ENCODE measurements around the gene MOSPD3. TPM values are rescaled to one million over a fixed set of nuclear protein-coding genes. Genes with fewer than 3 reads are reported as not detected.

The MOSPD3 gene
- total and polyA plus RNA-seq, 2 of the 13 experiments (the other 11 are each of a cell fraction or from before 2014, with no cell fraction given): 7.6 to 8.8 TPM

- TF ChIP-seq ZNF367 (CRISPR knock-in tag; IDR thresholded peaks at IDR 0.05; ENCODE audit: borderline replicate concordance) (no peak), ZBTB42 (CRISPR knock-in tag; IDR thresholded peaks at IDR 0.05) (no peak), ZNF770 (CRISPR knock-in tag; IDR thresholded peaks at IDR 0.05) (no peak), NFIB (CRISPR knock-in tag; IDR thresholded peaks at IDR 0.05; ENCODE audit: borderline replicate concordance) (no peak), ZNF24 (IDR thresholded peaks at IDR 0.05) (peak; percentile 85), ATM (IDR thresholded peaks at IDR 0.05; ENCODE audit: borderline replicate concordance) (no peak)
These were observed 2.4 kb upstream of the MOSPD3 start (continued) for GRCh38 chr7:100609958-100610357.

GRCh38 chr7:100612730-100613390 lies 520 bp downstream of the MOSPD3 start:
- ChIA-PET POLR2A (interaction anchor here (0.6 to 3.7 kb wide), 35 partner anchors 9 to 262 kb away, joined by 3 to 61 read pairs (median 5); partner anchors contain the start of genes ACTL6B, AGFG2, EPHB4 and FBXO24), CTCF (ENCODE audit: low intra/inter-chr PET ratio, low total read pairs) (no interaction called here)
- in situ Hi-C loops (cut with HindIII; ENCODE audit: extremely low pct_ligation_motif_present, low pct_unique_long_range_greater_than_20kb): loop anchor here (5.0 kb wide), 1 partner anchor 79 kb away; the partner anchor contains the start of gene GIGYF1
- Histone ChIP-seq H3K4me2 (ENCODE audit: low read depth, low read length) (peak overlapping the region; percentile 95), H4K20me1 (ENCODE audit: insufficient read depth, low read length) (no peaks in the 10 kb centered on the region), H3K27ac (ENCODE audit: extremely low read length, insufficient read depth, low read length) (peak overlapping the region; percentile 95), H3K36me3 (replicated peaks in 1 of 2; ENCODE audit: control insufficient read depth in 1 of 2, insufficient read depth in 2 of 2, low read length in 2 of 2) (no peaks in the 10 kb centered on the region), H3K4me1 (ENCODE audit: insufficient read depth, low read length) (peaks cover 29% of the 10 kb centered on the region), H3K79me2 (ENCODE audit: insufficient read depth, low read length) (no peaks in the 10 kb centered on the region), H3K9me3 (ENCODE audit: low read length) (no peaks in the 10 kb centered on the region), H3K4me3 (replicated peaks in 1 of 3; ENCODE audit: insufficient read depth in 1 of 3, low read depth in 2 of 3, low read length in 3 of 3) (peak overlapping the region; percentile 61 to 81 (median 77)), H3K9ac (ENCODE audit: insufficient read depth, low read depth, low read length) (peak overlapping the region; percentile 79), H2AFZ (ENCODE audit: low read length) (no peak overlapping the region), H3K27me3 (ENCODE audit: control insufficient read depth in 1 of 2, insufficient read depth in 2 of 2, low read length in 2 of 2) (no peaks in the 10 kb centered on the region)
- DNase-seq (ENCODE audit: low spot score) (peak; percentile 32), ATAC-seq (peak; percentile 45), FAIRE-seq (peak; percentile 34)
- intact Hi-C loops (cut with micrococcal nuclease; ENCODE audit: unreplicated experiment): loop anchor here (1.0 to 5.0 kb wide), 2 partner anchors 27 to 79 kb away; partner anchors contain the start of genes FBXO24, GIGYF1 and LRCH4
- TSS peak; percentile 71 for BruUV-seq (replicated peaks)
- 0% methylated on average over 4 of the region's 29 CpGs for WGBS (ENCODE audit: low lambda C conversion rate)
- TF ChIP-seq TAF1 (CRISPR knock-in tag; IDR thresholded peaks at IDR 0.05) (no peak), TARDBP (CRISPR knock-in tag; IDR thresholded peaks at IDR 0.05) (no peak), ZNF101 (CRISPR knock-in tag; IDR thresholded peaks at IDR 0.05; ENCODE audit: borderline replicate concordance, low read depth) (no peak), ZNF33A (CRISPR knock-in tag; IDR thresholded peaks at IDR 0.05; ENCODE audit: borderline replicate concordance) (0 out of 2 replicates have a peak, but pooled peaks have one; percentile 60), ZNF850 (CRISPR knock-in tag; conservative IDR thresholded peaks at IDR 0.05) (0 out of 2 replicates have a peak, but pooled peaks have one; percentile 68), MAZ (IDR thresholded peaks at IDR 0.05; ENCODE audit: borderline replicate concordance, low read depth, low read length) (no peak), MAZ (CRISPR knock-in tag; IDR thresholded peaks at IDR 0.05; ENCODE audit: low read depth) (0 out of 2 replicates have a peak, but pooled peaks have one; percentile 26), ZNF839 (CRISPR knock-in tag; IDR thresholded peaks at IDR 0.05; ENCODE audit: borderline replicate concordance) (0 out of 2 replicates have a peak, but pooled peaks have one; percentile 63), CAMTA2 (CRISPR knock-in tag; IDR thresholded peaks at IDR 0.05; ENCODE audit: borderline replicate concordance) (0 out of 2 replicates have a peak, but pooled peaks have one; percentile 61)
